B cell (primary cell): ENCODE measurements around the gene TENM3. TPM values are rescaled to one million over a fixed set of nuclear protein-coding genes. Genes with fewer than 3 reads are reported as not detected.

Source experiments
- ATAC-seq: fragments of 200-7000 bp; cut with Tn5 transposase; one replicate; pipeline ENCODE4 v1.10.0; 2021; ENCODE audit warnings: low read depth, mild to moderate bottlenecking, moderate number of reproducible peaks, moderate library complexity
- CTCF ChIA-PET: fragments of 350-600 bp; sonication (Branson Sonifier 250); formaldehyde crosslinking; loops from one replicate; lab custom pipeline; 2021; ENCODE audit warnings: antibody characterized with exemption, inconsistent platforms; lab: Charles Lee
- POLR2A ChIA-PET: fragments of 350-600 bp; sonication (Branson Sonifier 250); formaldehyde crosslinking; loops from one replicate; lab custom pipeline; 2021; ENCODE audit warnings: antibody characterized with exemption; lab: Charles Lee
- DNase-seq: peaks from one replicate; pipeline ENCODE4 v3.0.0; 2013
- H2AFZ ChIP-seq: 2 replicates; pipeline ENCODE4 v1.6.1; 2012; ENCODE audit warnings: mild to moderate bottlenecking, low read depth, low read length; ENCODE audit not compliant: insufficient read depth, poor library complexity, severe bottlenecking
- H3K27ac ChIP-seq, 2 donors: 1 replicate in 1 of 2; 2 replicates in 1 of 2; pipeline ENCODE4 v1.5.1; 2012 to 2013; ENCODE audit warnings: low read length in 2 of 2, mild to moderate bottlenecking in 2 of 2, moderate library complexity in 1 of 2
- H3K27me3 ChIP-seq, 4 experiments: fragments of 200-600 bp in 1 of 4; sonication (generic) in 1 of 4; replicated peaks in 1 of 4; 1 replicate in 2 of 4; 2 replicates in 2 of 4; pipeline versions ENCODE4 v1.6.1 to v1.7.0; 2013 to 2016; ENCODE audit warnings: low read length in 3 of 4, mild to moderate bottlenecking in 2 of 4, mixed read lengths in 1 of 4, moderate library complexity in 1 of 4; ENCODE audit not compliant: insufficient read depth in 4 of 4, control insufficient read depth in 3 of 4; ENCODE audit errors: control extremely low read depth in 1 of 4
- H3K36me3 ChIP-seq, 2 experiments: replicated peaks in 1 of 2; 1 replicate in 1 of 2; 2 replicates in 1 of 2; pipeline versions ENCODE4 v1.6.1 to v1.7.1; 2013; ENCODE audit warnings: low read length in 1 of 2; ENCODE audit not compliant: insufficient read depth in 2 of 2, control insufficient read depth in 1 of 2; ENCODE audit errors: control extremely low read depth in 1 of 2, extremely low read depth in 1 of 2
- H3K4me1 ChIP-seq, 2 donors: fragments of 200-600 bp in 1 of 2; sonication (generic) in 1 of 2; 1 replicate in 1 of 2; 2 replicates in 1 of 2; pipeline versions ENCODE4 v1.5.1 to v1.6.1; 2013 to 2017; ENCODE audit warnings: low read length in 2 of 2; ENCODE audit not compliant: control insufficient read depth in 2 of 2, insufficient read depth in 2 of 2
- H3K4me2 ChIP-seq: replicated peaks from 2 replicates; pipeline ENCODE3; 2012; ENCODE audit warnings: mild to moderate bottlenecking, low read depth, low read length; ENCODE audit not compliant: poor library complexity, severe bottlenecking
- H3K4me3 ChIP-seq, 5 experiments: fragments of 200-600 bp in 1 of 5; sonication (generic) in 1 of 5; 1 replicate in 3 of 5; 2 replicates in 2 of 5; pipeline versions ENCODE4 v1.5.1 to v1.7.0; 2011 to 2016; ENCODE audit warnings: low read length in 4 of 5, mild to moderate bottlenecking in 4 of 5, low read depth in 2 of 5, control low read depth in 1 of 5, moderate library complexity in 1 of 5; ENCODE audit not compliant: insufficient read depth in 1 of 5; ENCODE audit errors: control extremely low read depth in 1 of 5, extremely low read depth in 1 of 5
- H3K79me2 ChIP-seq: fragments of 200-600 bp; sonication (generic); one replicate; pipeline ENCODE4 v1.6.0; 2016; ENCODE audit warnings: low read length; ENCODE audit not compliant: control insufficient read depth, insufficient read depth
- H3K9ac ChIP-seq: fragments of 200-600 bp; sonication (generic); 2 replicates; pipeline ENCODE4 v1.6.1; 2017; ENCODE audit warnings: mild to moderate bottlenecking, low read length, moderate library complexity
- H3K9me3 ChIP-seq, 3 donors: one replicate each; pipeline versions ENCODE4 v1.6.1 to v1.7.1; 2013; ENCODE audit warnings: low read length in 2 of 3; ENCODE audit not compliant: control insufficient read depth in 2 of 3, insufficient read depth in 1 of 3; ENCODE audit errors: control extremely low read depth in 1 of 3
- H4K20me1 ChIP-seq: 2 replicates; pipeline ENCODE4 v1.6.0; 2012; ENCODE audit warnings: mild to moderate bottlenecking, low read length; ENCODE audit not compliant: insufficient read depth, control insufficient read depth, poor library complexity, severe bottlenecking
- H3K27ac Mint-ChIP-seq: one replicate; pipeline ENCODE4 v1.8.0; 2021; ENCODE audit warnings: mixed read lengths
- H3K27me3 Mint-ChIP-seq: one replicate; pipeline ENCODE4 v1.8.0; 2021; ENCODE audit warnings: mixed read lengths
- H3K4me1 Mint-ChIP-seq: one replicate; pipeline ENCODE4 v1.8.0; 2021; ENCODE audit warnings: mixed read lengths
- H3K4me3 Mint-ChIP-seq: one replicate; pipeline ENCODE4 v1.8.0; 2021; ENCODE audit warnings: mixed read lengths
- H3K9me3 Mint-ChIP-seq: one replicate; pipeline ENCODE4 v1.8.0; 2022; ENCODE audit warnings: mixed read lengths; ENCODE audit not compliant: insufficient read depth
- CTCF ChIP-seq: fragments of 200-600 bp; IDR thresholded peaks from one replicate; pipeline ENCODE4 v1.8.0; 2022; ENCODE audit warnings: antibody characterized with exemption, mild to moderate bottlenecking
- EZH2 ChIP-seq: IDR thresholded peaks from 2 replicates; pipeline ENCODE4 v1.6.1; 2012; ENCODE audit warnings: borderline replicate concordance, low read depth, mild to moderate bottlenecking, moderate library complexity, low read length; ENCODE audit not compliant: insufficient read depth, poor library complexity, severe bottlenecking
- WGBS: methylation state at CpG from one replicate; pipeline ENCODE4 v1.1.5; 2013; ENCODE audit warnings: missing lambda C conversion rate; ENCODE audit not compliant: insufficient coverage; 5-methylcytosine and 5-hydroxymethylcytosine counted together
- intact Hi-C: fragments of 100-400 bp; cut with micrococcal nuclease; formaldehyde crosslinking; loops from one replicate; pipeline ENCODE4 v1.10.0; 2022
- polyA plus RNA-seq: library from polyadenylated mRNA; depleted of rRNA; stranded (reverse); fragments of >200 nt; gene quantifications from 2 replicates; pipeline ENCODE4 v1.2.3, GENCODE V29; 2012
- total RNA-seq, 2 donors: library from RNA; stranded (reverse); fragments of 120-200 nt in 1 of 2; gene quantifications; 1 replicate in 1 of 2; 2 replicates in 1 of 2; pipeline versions ENCODE4 v1.2.3 to v1.2.4, GENCODE V29; 2013 to 2022

Gene TENM3
- total and polyA plus RNA-seq, 2 donors (not counting 1 experiment from before 2014, with no cell fraction given), result not detected

- ChIA-PET POLR2A (no interaction called here), CTCF (interaction anchor here (1.0 to 1.4 kb wide), 2 partner anchors 8 to 442 kb away, joined by 3 to 4 read pairs; no protein-coding TSS in a partner anchor)
- Histone ChIP-seq H4K20me1 (no peaks in the 10 kb centered on the region), H3K4me1 (no peaks in the 10 kb centered on the region), H3K4me3 (no peak overlapping the region), H3K9me3 (no peaks in the 10 kb centered on the region), H2AFZ (no peak overlapping the region), H3K27ac (no peak overlapping the region), H3K36me3 (no peaks in the 10 kb centered on the region), H3K27me3 (no peaks in the 10 kb centered on the region), H3K4me2 (no peak overlapping the region), H3K79me2 (no peaks in the 10 kb centered on the region), H3K9ac (no peak overlapping the region)
- ATAC-seq (no peak), DNase-seq (no peak)
- 90% methylated on average over 2 of the region's 6 CpGs for WGBS
- Mint-ChIP-seq H3K4me3 (no peak overlapping the region), H3K9me3 (no peaks in the 10 kb centered on the region), H3K27ac (no peak overlapping the region), H3K4me1 (no peaks in the 10 kb centered on the region), H3K27me3 (no peaks in the 10 kb centered on the region)
- TF ChIP-seq EZH2 (no peak), CTCF (no peak)
- intact Hi-C loops, result no loop called here
These were observed 240.5 kb downstream of the TENM3 start for GRCh38 chr4:182483685-182484084.

- Histone ChIP-seq H3K4me2 (no peak overlapping the region), H3K27me3 (no peaks in the 10 kb centered on the region), H3K36me3 (no peaks in the 10 kb centered on the region), H4K20me1 (no peaks in the 10 kb centered on the region), H2AFZ (no peak overlapping the region), H3K9ac (no peak overlapping the region), H3K79me2 (no peaks in the 10 kb centered on the region), H3K4me1 (no peaks in the 10 kb centered on the region), H3K27ac (no peak overlapping the region), H3K4me3 (no peak overlapping the region), H3K9me3 (no peaks in the 10 kb centered on the region)
- H3K9me3 Mint-ChIP-seq, result no peaks in the 10 kb centered on the region
- DNase-seq (no peak), ATAC-seq (no peak)
- no peak overlapping the region for H3K4me3 Mint-ChIP-seq
- intact Hi-C loops, result no loop called here
- 83% methylated on average over 5 of the region's 7 CpGs for WGBS
- POLR2A ChIA-PET, result no interaction called here
- H3K4me1 Mint-ChIP-seq, result no peaks in the 10 kb centered on the region
- H3K27ac Mint-ChIP-seq, result no peak overlapping the region
- CTCF ChIA-PET, result interaction anchor here (1.0 to 1.6 kb wide), 3 partner anchors 9 to 439 kb away, joined by 3 to 4 read pairs (median 4); no protein-coding TSS in a partner anchor
- TF ChIP-seq EZH2, result no peak
- no peak for TF ChIP-seq CTCF
- H3K27me3 Mint-ChIP-seq, result peaks cover 8% of the 10 kb centered on the region
These were observed 243.7 kb downstream of the TENM3 start for GRCh38 chr4:182486881-182487280.
